A673 (cell line): Measurements from ENCODE around the gene DAD1. TPM values are rescaled to one million over a fixed set of nuclear protein-coding genes. Genes with fewer than 3 reads are reported as not detected.

Experiments
- BruUV-seq: library from RNA; stranded (reverse); fragments of 400-500 nt; replicated peaks from 2 replicates; lab custom pipeline; 2021; lab: Mats Ljungman, UMichigan
- CTCF ChIA-PET: fragments of 300-600 bp; sonication (Branson Sonifier 250); formaldehyde crosslinking; loops from one replicate; lab custom pipeline; 2022; ENCODE audit warnings: antibody characterized with exemption; lab: Charles Lee
- POLR2A ChIA-PET: fragments of 300-600 bp; sonication (Branson Sonifier 250); formaldehyde crosslinking; loops from one replicate; lab custom pipeline; 2022; ENCODE audit warnings: antibody characterized with exemption; ENCODE audit not compliant: low non-redundant PET; lab: Charles Lee
- DNase-seq: peaks from one replicate; pipeline ENCODE4 v3.0.0-alpha.2; 2015; ENCODE audit warnings: low spot score
- H3K27ac ChIP-seq: fragments of 200-600 bp; sonication (generic); 2 replicates; pipeline ENCODE4 v1.5.1; 2016; ENCODE audit warnings: mixed run types, low read depth, mild to moderate bottlenecking, mixed read lengths, antibody characterized with exemption, low read length; ENCODE audit not compliant: poor library complexity, severe bottlenecking
- H3K27me3 ChIP-seq: fragments of 200-600 bp; sonication (generic); replicated peaks from 2 replicates; pipeline ENCODE4 v1.6.1; 2017; ENCODE audit warnings: mixed run types, low read depth, mild to moderate bottlenecking, mixed read lengths, antibody characterized with exemption, low read length; ENCODE audit not compliant: insufficient read depth, poor library complexity
- H3K36me3 ChIP-seq: fragments of 200-600 bp; sonication (generic); 2 replicates; pipeline ENCODE4 v1.6.1; 2016; ENCODE audit warnings: mixed run types, mild to moderate bottlenecking, mixed read lengths, antibody characterized with exemption, low read length; ENCODE audit not compliant: insufficient read depth, poor library complexity, severe bottlenecking
- H3K4me1 ChIP-seq: fragments of 200-600 bp; sonication (generic); 2 replicates; pipeline ENCODE4 v1.6.1; 2017; ENCODE audit warnings: mixed run types, mild to moderate bottlenecking, mixed read lengths, antibody characterized with exemption, low read length; ENCODE audit not compliant: insufficient read depth, poor library complexity, severe bottlenecking
- H3K4me3 ChIP-seq: fragments of 200-600 bp; sonication (generic); 2 replicates; pipeline ENCODE4 v1.5.1; 2016; ENCODE audit warnings: low read depth, mixed run types, mild to moderate bottlenecking, mixed read lengths, low read length; ENCODE audit not compliant: poor library complexity, severe bottlenecking
- H3K9me3 ChIP-seq: fragments of 200-600 bp; sonication (generic); 2 replicates; pipeline ENCODE4 v1.6.1; 2016; ENCODE audit warnings: mixed run types, low read depth, mild to moderate bottlenecking, mixed read lengths, antibody characterized with exemption, low read length; ENCODE audit not compliant: poor library complexity, severe bottlenecking
- CTCF ChIP-seq: fragments of 300-800, 200-600 bp; sonication (generic); conservative IDR thresholded peaks from 2 replicates; pipeline ENCODE4 v1.5.1; 2017; ENCODE audit warnings: low read depth, mild to moderate bottlenecking, antibody characterized with exemption, low read length, moderate library complexity, mixed read lengths
- EZH2 ChIP-seq: fragments of 200-600 bp; sonication (generic); IDR thresholded peaks from 2 replicates; pipeline ENCODE4 v1.6.1; 2017; ENCODE audit warnings: borderline replicate concordance, low read depth, mild to moderate bottlenecking, mixed read lengths, antibody characterized with exemption, low read length; ENCODE audit not compliant: poor library complexity, severe bottlenecking
- intact Hi-C: fragments of 100-400 bp; cut with micrococcal nuclease; formaldehyde crosslinking; loops from one replicate; pipeline ENCODE4 v1.10.0; 2022; ENCODE audit not compliant: unreplicated experiment
- total RNA-seq: library from RNA; stranded (reverse); gene quantifications from 2 replicates; pipeline ENCODE4 v1.2.3, GENCODE V29; 2021

DAD1 gene
- total RNA-seq, 1 experiment from 2014 or later: 261 TPM

GRCh38 chr14:22551605-22551997 is 37.4 kb downstream of the DAD1 start:
- H3K9me3 ChIP-seq: no peaks in the 10 kb centered on the region
- H3K27me3 ChIP-seq: no peaks in the 10 kb centered on the region
- BruUV-seq: no TSS peak
- no peaks in the 10 kb centered on the region for H3K36me3 ChIP-seq
- TF ChIP-seq CTCF (no peak), EZH2 (no peak)
- intact Hi-C loops: loop anchor here (2.0 to 10.0 kb wide), 2 partner anchors 67 to 503 kb away; partner anchors contain the start of gene CDH24
- ChIA-PET POLR2A (interaction anchor here (0.7 kb wide), 1 partner anchor 67 kb away, joined by 3 read pairs; no protein-coding TSS in a partner anchor), CTCF (no interaction called here)
- peak; percentile 60 for DNase-seq
- peak overlapping the region; percentile 86 for H3K27ac ChIP-seq
- no peak overlapping the region for H3K4me3 ChIP-seq
- H3K4me1 ChIP-seq: peaks cover 74% of the 10 kb centered on the region

- no TSS peak for BruUV-seq
- intact Hi-C loops: loop anchor here (2.0 to 10.0 kb wide), 4 partner anchors 43 to 505 kb away; partner anchors contain the start of gene CDH24
- Histone ChIP-seq H3K36me3 (no peaks in the 10 kb centered on the region), H3K9me3 (no peaks in the 10 kb centered on the region), H3K4me1 (peaks cover 85% of the 10 kb centered on the region), H3K27ac (peak overlapping the region; percentile 86), H3K27me3 (no peaks in the 10 kb centered on the region), H3K4me3 (no peak overlapping the region)
- peak; percentile 97 for DNase-seq
- no peak for TF ChIP-seq EZH2
- TF ChIP-seq CTCF: no peak
- ChIA-PET CTCF (interaction anchor here (0.5 to 1.8 kb wide), 3 partner anchors 20 to 161 kb away, joined by 3 to 5 read pairs (median 4); no protein-coding TSS in a partner anchor), POLR2A (no interaction called here)
These were observed 38.9 kb downstream of the DAD1 start for GRCh38 chr14:22549981-22550673.

GRCh38 chr14:22549324-22549962 is 39.6 kb downstream of the DAD1 start:
- BruUV-seq: no TSS peak
- Histone ChIP-seq H3K4me1 (peaks cover 92% of the 10 kb centered on the region), H3K27me3 (no peaks in the 10 kb centered on the region), H3K4me3 (no peak overlapping the region), H3K9me3 (no peaks in the 10 kb centered on the region), H3K36me3 (no peaks in the 10 kb centered on the region), H3K27ac (peak overlapping the region; percentile 86)
- no peak for DNase-seq
- no peak for TF ChIP-seq EZH2
- no peak for TF ChIP-seq CTCF
- CTCF ChIA-PET: interaction anchor here (1.0 to 1.8 kb wide), 2 partner anchors 21 to 79 kb away, joined by 4 to 5 read pairs; no protein-coding TSS in a partner anchor
- POLR2A ChIA-PET: no interaction called here
- intact Hi-C loops: loop anchor here (5.0 kb wide), 2 partner anchors 42 to 132 kb away; no protein-coding TSS in a partner anchor
